Right atrium auricular region (tissue), 2 donors: Measurements from ENCODE around the gene NPAS3. TPM values are rescaled to one million over a fixed set of nuclear protein-coding genes. Genes with fewer than 3 reads are reported as not detected.

Experiments
- DNase-seq: peaks from one replicate; pipeline ENCODE4 v3.0.0-alpha.2; 2019; ENCODE audit warnings: low spot score
- H3K27ac ChIP-seq, 2 donors: fragments of 200-600 bp; sonication (generic); 1 replicate in 1 of 2; 2 replicates in 1 of 2; pipeline ENCODE4 v1.5.1; 2016 to 2019
- H3K27me3 ChIP-seq, 2 donors: fragments of 200-600 bp; sonication (generic); one replicate each; pipeline versions ENCODE4 v1.5.1 to v1.6.0; 2017 to 2019
- H3K36me3 ChIP-seq: fragments of 200-600 bp; sonication (generic); one replicate; pipeline ENCODE4 v1.5.1; 2016
- H3K4me1 ChIP-seq, 2 donors: fragments of 200-600 bp; sonication (generic); one replicate each; pipeline versions ENCODE4 v1.5.1 to v1.6.0; 2017 to 2019
- H3K4me3 ChIP-seq, 2 donors: fragments of 200-600 bp; sonication (generic); 1 replicate in 1 of 2; 2 replicates in 1 of 2; pipeline ENCODE4 v1.5.1; 2017 to 2019; ENCODE audit warnings: mild to moderate bottlenecking in 1 of 2, moderate library complexity in 1 of 2
- H3K9me3 ChIP-seq, 2 donors: fragments of 200-600 bp; sonication (generic); one replicate each; pipeline ENCODE4 v1.5.1; 2019
- total RNA-seq, 2 donors: library from RNA; depleted of rRNA; stranded (reverse); fragments of >200 nt; gene quantifications; one replicate each; pipeline ENCODE4 v1.1.0, GENCODE V29; 2016
- TF ChIP-seq, protein P1 (sequence below), 2 donors: fragments of 200-600 bp; sonication (generic); IDR thresholded peaks; one replicate each; pipeline ENCODE4 v1.5.1; 2019; ENCODE audit warnings: antibody characterized with exemption in 2 of 2

NPAS3 gene
- total RNA-seq, 2 donors from 2014 or later: 0.67 to 1.3 TPM

DNA sequence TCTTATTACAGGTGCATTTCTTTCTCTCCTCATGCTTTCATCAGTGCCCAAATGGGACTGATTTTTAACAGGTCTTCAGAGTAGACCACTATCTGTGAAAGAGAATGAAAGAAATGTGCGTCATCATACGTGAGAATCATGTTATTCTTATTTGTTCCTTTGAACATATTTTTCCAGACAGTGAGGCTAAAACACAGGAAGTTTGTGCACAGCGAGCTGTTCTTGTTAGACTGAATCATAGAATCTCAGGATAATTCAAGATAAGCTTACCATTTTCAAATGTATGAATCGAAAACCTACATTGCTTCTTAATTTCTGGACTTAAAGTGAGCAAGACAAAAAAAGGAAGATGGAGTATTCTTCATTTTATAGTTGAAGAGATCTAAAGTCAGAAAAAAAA is 629.1 kb downstream of the NPAS3 start:
- H3K36me3 ChIP-seq: no peaks in the 10 kb centered on the region
- H3K4me1 ChIP-seq: no peaks in the 10 kb centered on the region
- no peak overlapping the region for H3K27ac ChIP-seq
- DNase-seq: no peak
- TF ChIP-seq, protein P1, sequence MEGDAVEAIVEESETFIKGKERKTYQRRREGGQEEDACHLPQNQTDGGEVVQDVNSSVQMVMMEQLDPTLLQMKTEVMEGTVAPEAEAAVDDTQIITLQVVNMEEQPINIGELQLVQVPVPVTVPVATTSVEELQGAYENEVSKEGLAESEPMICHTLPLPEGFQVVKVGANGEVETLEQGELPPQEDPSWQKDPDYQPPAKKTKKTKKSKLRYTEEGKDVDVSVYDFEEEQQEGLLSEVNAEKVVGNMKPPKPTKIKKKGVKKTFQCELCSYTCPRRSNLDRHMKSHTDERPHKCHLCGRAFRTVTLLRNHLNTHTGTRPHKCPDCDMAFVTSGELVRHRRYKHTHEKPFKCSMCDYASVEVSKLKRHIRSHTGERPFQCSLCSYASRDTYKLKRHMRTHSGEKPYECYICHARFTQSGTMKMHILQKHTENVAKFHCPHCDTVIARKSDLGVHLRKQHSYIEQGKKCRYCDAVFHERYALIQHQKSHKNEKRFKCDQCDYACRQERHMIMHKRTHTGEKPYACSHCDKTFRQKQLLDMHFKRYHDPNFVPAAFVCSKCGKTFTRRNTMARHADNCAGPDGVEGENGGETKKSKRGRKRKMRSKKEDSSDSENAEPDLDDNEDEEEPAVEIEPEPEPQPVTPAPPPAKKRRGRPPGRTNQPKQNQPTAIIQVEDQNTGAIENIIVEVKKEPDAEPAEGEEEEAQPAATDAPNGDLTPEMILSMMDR (IDR thresholded peaks at IDR 0.05): no peak
- H3K9me3 ChIP-seq: no peaks in the 10 kb centered on the region
- no peaks in the 10 kb centered on the region for H3K27me3 ChIP-seq
- H3K4me3 ChIP-seq: no peak overlapping the region

DNA sequence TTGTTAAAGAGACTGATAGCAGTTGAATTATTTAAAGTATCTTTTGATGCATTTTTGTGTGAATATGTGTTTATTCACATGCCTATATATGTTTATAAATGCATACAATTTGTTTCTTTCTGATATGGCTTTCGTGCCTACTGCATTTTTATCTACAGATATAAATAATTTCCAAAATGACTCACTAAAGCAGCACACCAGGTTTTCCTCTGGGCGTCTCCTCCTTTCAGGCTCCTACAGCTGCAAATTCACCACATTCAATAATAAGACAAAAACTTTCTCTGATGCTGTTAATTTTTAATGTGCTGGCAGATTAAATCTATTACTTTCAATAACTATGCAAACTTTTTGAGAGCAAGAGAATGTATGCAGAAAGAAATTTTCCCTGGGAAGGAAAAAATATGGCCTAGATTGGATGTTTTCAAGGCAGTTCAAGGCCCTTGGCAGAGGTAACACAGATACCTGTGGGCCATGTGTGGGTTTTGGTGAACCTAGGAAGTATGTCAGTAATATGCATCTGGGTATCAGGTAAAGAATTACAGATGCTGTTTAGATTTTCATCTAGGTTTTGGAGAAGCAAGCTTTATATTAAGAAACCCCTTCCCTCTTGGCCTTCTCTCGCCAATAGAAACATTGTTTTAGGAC is 630.4 kb downstream of the NPAS3 start:
- H3K4me3 ChIP-seq: no peak overlapping the region
- H3K9me3 ChIP-seq: no peaks in the 10 kb centered on the region
- no peak for DNase-seq
- H3K27me3 ChIP-seq: no peaks in the 10 kb centered on the region
- H3K27ac ChIP-seq: no peak overlapping the region
- H3K36me3 ChIP-seq: no peaks in the 10 kb centered on the region
- H3K4me1 ChIP-seq: no peaks in the 10 kb centered on the region
- TF ChIP-seq, protein P1 (IDR thresholded peaks at IDR 0.05): no peak

GRCh38 chr14:33569821-33570687 is 631.4 kb downstream of the NPAS3 start:
- TF ChIP-seq, protein P1 (IDR thresholded peaks at IDR 0.05): no peak
- no peak overlapping the region for H3K4me3 ChIP-seq
- DNase-seq: no peak
- H3K27ac ChIP-seq: no peak overlapping the region
- H3K36me3 ChIP-seq: no peaks in the 10 kb centered on the region
- H3K4me1 ChIP-seq: no peaks in the 10 kb centered on the region
- H3K27me3 ChIP-seq: no peaks in the 10 kb centered on the region
- H3K9me3 ChIP-seq: no peaks in the 10 kb centered on the region

- Histone ChIP-seq H3K4me1 (no peaks in the 10 kb centered on the region), H3K27ac (no peak overlapping the region), H3K4me3 (no peak overlapping the region), H3K9me3 (no peaks in the 10 kb centered on the region), H3K27me3 (no peaks in the 10 kb centered on the region), H3K36me3 (no peaks in the 10 kb centered on the region)
- TF ChIP-seq, protein P1 (IDR thresholded peaks at IDR 0.05): no peak
- DNase-seq: no peak
Observed at GRCh38 chr14:33570694-33571310, 632.1 kb downstream of the NPAS3 start.

GRCh38 chr14:33573301-33573880 is 634.7 kb downstream of the NPAS3 start:
- DNase-seq: no peak
- TF ChIP-seq, protein P1 (IDR thresholded peaks at IDR 0.05): no peak
- Histone ChIP-seq H3K9me3 (no peaks in the 10 kb centered on the region), H3K4me1 (no peaks in the 10 kb centered on the region), H3K4me3 (no peak overlapping the region), H3K27ac (no peak overlapping the region), H3K36me3 (no peaks in the 10 kb centered on the region), H3K27me3 (no peaks in the 10 kb centered on the region)
